Measurements from ENCODE around the gene ATPAF1. TPM values are rescaled to one million over a fixed set of nuclear protein-coding genes. Genes with fewer than 3 reads are reported as not detected.
A peak's percentile ranks its signal among the peaks of the same experiment; 100 is the strongest.
"Not testable (repeated sequence)": the region's sequence is repeated elsewhere in the genome, so short reads cannot be mapped to it uniquely, and the experiment has no call there.

ATPAF1 gene
- total and polyA plus RNA-seq, 9 of the 15 experiments (the other 6 are each of a cell fraction or from before 2014, with no cell fraction given): 6.3 to 56.2 (median 27.4) TPM

DNA sequence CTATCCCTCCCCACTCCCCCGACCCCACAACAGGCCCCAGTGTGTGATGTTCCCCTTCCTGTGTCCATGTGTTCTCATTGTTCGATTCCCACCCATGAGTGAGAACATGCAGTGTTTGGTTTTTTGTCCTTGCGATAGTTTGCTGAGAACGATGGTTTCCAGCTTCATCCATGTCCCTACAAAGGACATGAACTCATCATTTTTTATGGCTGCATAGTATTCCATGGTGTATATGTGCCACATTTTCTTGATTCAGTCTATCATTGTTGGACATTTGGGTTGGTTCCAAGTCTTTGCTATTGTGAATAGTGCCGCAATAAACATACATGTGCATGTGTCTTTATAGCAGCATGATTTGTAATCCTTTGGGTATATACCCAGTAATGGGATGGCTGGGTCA lies 5.2 kb downstream of the ATPAF1 start:
- ATAC-seq; FAIRE-seq; H3K4me3 ChIP-seq; H3K4me2 ChIP-seq (ENCODE audit: insufficient read depth, low read length); H3K27me3 ChIP-seq (ENCODE audit: control insufficient read depth in 2 of 2, insufficient read depth in 2 of 2, low read length in 2 of 2); H3K9me3 ChIP-seq (replicated peaks; ENCODE audit: control insufficient read depth, insufficient read depth, low read depth, low read length); H4K20me1 ChIP-seq (replicated peaks; ENCODE audit: control insufficient read depth, insufficient read depth, low read length); BruUV-seq (replicated peaks); H3K4me1 ChIP-seq (replicated peaks in 1 of 2; ENCODE audit: control insufficient read depth in 2 of 2, insufficient read depth in 2 of 2, low read length in 2 of 2); intact Hi-C loops (cut with micrococcal nuclease); H3K9me1 ChIP-seq (ENCODE audit: control insufficient read depth, insufficient read depth, low read length); in situ Hi-C loops (cut with MboI); DNase-seq (ENCODE audit: extremely low read depth in 1 of 4, low spot score in 3 of 4); H3K9ac ChIP-seq (ENCODE audit: insufficient read depth in 1 of 2, low read depth in 2 of 2, low read length in 2 of 2); H3K27ac ChIP-seq (ENCODE audit: extremely low read depth, low read depth, low read length); H2AFZ ChIP-seq (ENCODE audit: low read depth, low read length): not testable (repeated sequence)
- 93% methylated on average over 4 of the region's 5 CpGs for WGBS (ENCODE audit: insufficient coverage, low coverage, missing lambda C conversion rate)
- CTCF ChIA-PET (ENCODE audit: low intra/inter-chr PET ratio): interaction anchor here (0.7 kb wide), 1 partner anchor 61 kb away, joined by 6 read pairs; no protein-coding TSS in a partner anchor
- TF ChIP-seq ZNF146 (CRISPR knock-in tag; IDR thresholded peaks at IDR 0.05; ENCODE audit: unreplicated experiment): peak; percentile 24
- TF ChIP-seq BCOR (IDR thresholded peaks at IDR 0.05): peak; percentile 15; the same call in 1 of the 2 replicates
- POLR2A ChIA-PET: interaction anchor here (1.0 kb wide), 1 partner anchor 12 kb away, joined by 4 read pairs; no protein-coding TSS in a partner anchor
- peaks cover 12% of the 10 kb centered on the region for H3K79me2 ChIP-seq (ENCODE audit: control insufficient read depth, insufficient read depth, low read length)
- H3K36me3 ChIP-seq (ENCODE audit: control insufficient read depth, insufficient read depth, low read length): peaks cover 18% of the 10 kb centered on the region

DNA sequence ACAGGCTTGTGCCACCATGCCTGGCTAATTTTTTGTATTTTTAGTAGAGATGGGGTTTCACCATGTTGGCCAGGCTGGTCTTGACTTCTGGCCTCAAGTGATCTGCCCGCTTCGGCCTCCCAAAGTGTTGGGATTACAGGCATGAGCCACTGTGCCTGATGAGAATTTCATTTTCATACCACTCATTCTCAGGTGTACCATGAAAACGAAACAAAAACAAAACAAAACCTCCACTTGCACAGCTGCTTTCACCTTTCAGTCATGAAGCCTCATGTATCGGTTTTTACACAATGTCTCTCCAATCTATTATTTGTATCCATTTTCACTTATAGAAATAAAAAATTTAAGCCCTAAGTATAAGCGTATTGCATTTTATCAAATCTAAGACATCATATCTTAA lies 8.0 kb downstream of the ATPAF1 start:
- ATAC-seq; H3K27me3 ChIP-seq (ENCODE audit: control insufficient read depth in 2 of 2, insufficient read depth in 2 of 2, low read length in 2 of 2); H3K79me2 ChIP-seq (ENCODE audit: control insufficient read depth, insufficient read depth, low read length); H2AFZ ChIP-seq (ENCODE audit: low read depth, low read length); POLR2A ChIA-PET; FAIRE-seq; DNase-seq (ENCODE audit: extremely low read depth in 1 of 4, low spot score in 3 of 4); H3K4me2 ChIP-seq (ENCODE audit: insufficient read depth, low read length); H3K9ac ChIP-seq (ENCODE audit: insufficient read depth in 1 of 2, low read depth in 2 of 2, low read length in 2 of 2); H3K9me3 ChIP-seq (replicated peaks; ENCODE audit: control insufficient read depth, insufficient read depth, low read depth, low read length); H3K4me1 ChIP-seq (replicated peaks in 1 of 2; ENCODE audit: control insufficient read depth in 2 of 2, insufficient read depth in 2 of 2, low read length in 2 of 2); H4K20me1 ChIP-seq (replicated peaks; ENCODE audit: control insufficient read depth, insufficient read depth, low read length); H3K4me3 ChIP-seq; H3K9me1 ChIP-seq (ENCODE audit: control insufficient read depth, insufficient read depth, low read length); BruUV-seq (replicated peaks); intact Hi-C loops (cut with micrococcal nuclease); in situ Hi-C loops (cut with MboI); H3K27ac ChIP-seq (ENCODE audit: extremely low read depth, low read depth, low read length): not testable (repeated sequence)
- CTCF ChIA-PET (ENCODE audit: low intra/inter-chr PET ratio): interaction anchor here (0.9 kb wide), 1 partner anchor 38 kb away, joined by 3 read pairs; no protein-coding TSS in a partner anchor
- peaks cover 33% of the 10 kb centered on the region for H3K36me3 ChIP-seq (ENCODE audit: control insufficient read depth, insufficient read depth, low read length)
- WGBS (ENCODE audit: insufficient coverage, low coverage, missing lambda C conversion rate): 87% methylated on average over 5 of the region's 5 CpGs

Measured in K562 (cell line).